H1 (cell line): ENCODE measurements around the gene ZMYND10. TPM values are rescaled to one million over a fixed set of nuclear protein-coding genes. Genes with fewer than 3 reads are reported as not detected.
A peak's percentile ranks its signal among the peaks of the same experiment; 100 is the strongest.

Experiments used
- CTCF ChIA-PET: fragments of 300-600 bp; sonication (Branson Sonifier 250); formaldehyde crosslinking; loops from one replicate; lab custom pipeline; 2021; ENCODE audit not compliant: partially characterized antibody; lab: Charles Lee
- POLR2A ChIA-PET: fragments of 300-600 bp; sonication (Branson Sonifier 250); formaldehyde crosslinking; loops from one replicate; lab custom pipeline; 2021; ENCODE audit warnings: inconsistent platforms; ENCODE audit not compliant: partially characterized antibody; lab: Charles Lee
- DNase-seq, 2 experiments: peaks; one replicate each; pipeline versions ENCODE4 v3.0.0 to v3.0.0-alpha.2; 2010 to 2022; ENCODE audit warnings: low spot score in 2 of 2, low read depth in 1 of 2, mixed read lengths in 1 of 2
- FAIRE-seq: peaks from 2 replicates; lab custom pipeline; 2011; peaks lifted over from hg19 to GRCh38; lab: Jason Lieb, UNC
- H2AFZ ChIP-seq: 2 replicates; pipeline ENCODE4 v1.8.1; 2012; ENCODE audit warnings: low read length, inconsistent platforms
- H2AK5ac ChIP-seq: 2 replicates; pipeline ENCODE4 v1.6.1; 2013; ENCODE audit warnings: low read depth, low read length
- H2BK120ac ChIP-seq: replicated peaks from 2 replicates; pipeline ENCODE3; 2013; ENCODE audit warnings: low read depth, low read length, inconsistent platforms
- H2BK12ac ChIP-seq: 2 replicates; pipeline ENCODE4 v1.6.1; 2013; ENCODE audit warnings: low read depth, low read length
- H2BK15ac ChIP-seq: 2 replicates; pipeline ENCODE4 v1.6.1; 2013; ENCODE audit warnings: low read length
- H2BK20ac ChIP-seq: 2 replicates; pipeline ENCODE4 v1.6.1; 2013; ENCODE audit warnings: low read length
- H2BK5ac ChIP-seq: 2 replicates; pipeline ENCODE4 v1.6.1; 2013; ENCODE audit warnings: low read depth, low read length
- H3K14ac ChIP-seq: 2 replicates; pipeline ENCODE4 v1.6.1; 2013; ENCODE audit warnings: inconsistent platforms; ENCODE audit not compliant: insufficient read length
- H3K18ac ChIP-seq: 2 replicates; pipeline ENCODE4 v1.6.1; 2013; ENCODE audit warnings: low read length; ENCODE audit errors: extremely low read depth
- H3K23ac ChIP-seq: 2 replicates; pipeline ENCODE4 v1.6.1; 2013; ENCODE audit warnings: inconsistent platforms; ENCODE audit not compliant: insufficient read length
- H3K23me2 ChIP-seq: 2 replicates; pipeline ENCODE4 v1.6.1; 2013; ENCODE audit warnings: low read depth, low read length
- H3K27ac ChIP-seq: 2 replicates; pipeline ENCODE4 v1.6.1; 2011; ENCODE audit warnings: low read depth, low read length, inconsistent platforms
- H3K27me3 ChIP-seq, 4 experiments: replicated peaks in 1 of 4; 1 replicate in 1 of 4; 2 replicates in 3 of 4; pipeline versions ENCODE4 v1.6.1 to v1.8.1; 2011 to 2013; ENCODE audit warnings: low read length in 3 of 4, mild to moderate bottlenecking in 3 of 4, inconsistent platforms in 2 of 4, mixed read lengths in 2 of 4, moderate library complexity in 1 of 4; ENCODE audit not compliant: control insufficient read depth in 3 of 4, insufficient read depth in 3 of 4; ENCODE audit errors: extremely low read depth in 1 of 4
- H3K36me3 ChIP-seq, 4 experiments: 2 replicates each; pipeline versions ENCODE4 v1.6.1 to v1.8.1; 2011 to 2013; ENCODE audit warnings: mild to moderate bottlenecking in 4 of 4, low read length in 3 of 4, moderate library complexity in 2 of 4, control low read depth in 1 of 4, inconsistent platforms in 1 of 4; ENCODE audit not compliant: insufficient read depth in 4 of 4, control insufficient read depth in 2 of 4
- H3K4ac ChIP-seq: replicated peaks from 2 replicates; pipeline ENCODE3; 2013; ENCODE audit warnings: low read length, low read depth, mixed read lengths, inconsistent platforms; ENCODE audit not compliant: insufficient read length
- H3K4me1 ChIP-seq, 4 experiments: replicated peaks in 1 of 4; 1 replicate in 1 of 4; 2 replicates in 3 of 4; pipeline versions ENCODE4 v1.6.1 to v1.8.1; 2011 to 2013; ENCODE audit warnings: low read length in 3 of 4, inconsistent platforms in 2 of 4, mixed read lengths in 1 of 4; ENCODE audit not compliant: insufficient read depth in 4 of 4, control insufficient read depth in 3 of 4
- H3K4me2 ChIP-seq, 2 experiments: 2 replicates each; pipeline versions ENCODE4 v1.6.1 to v1.8.1; 2011 to 2013; ENCODE audit warnings: low read depth in 2 of 2, low read length in 2 of 2, control low read depth in 1 of 2, inconsistent platforms in 1 of 2, mild to moderate bottlenecking in 1 of 2; ENCODE audit not compliant: insufficient read depth in 1 of 2
- H3K4me3 ChIP-seq, 4 experiments: fragments of 200-600, 300-600 bp in 1 of 4; sonication (generic), shearing (Covaris generic), sonication (Bioruptor Twin) in 1 of 4; 2 replicates each; pipeline versions ENCODE4 v1.5.1 to v1.8.1; 2011 to 2016; ENCODE audit warnings: low read length in 4 of 4, low read depth in 3 of 4, control low read depth in 2 of 4, inconsistent platforms in 2 of 4, mild to moderate bottlenecking in 2 of 4, mixed read lengths in 1 of 4, moderate library complexity in 1 of 4; ENCODE audit not compliant: insufficient read depth in 2 of 4; ENCODE audit errors: extremely low read depth in 1 of 4
- H3K56ac ChIP-seq: replicated peaks from 2 replicates; pipeline ENCODE3; 2013; ENCODE audit warnings: low read depth, mild to moderate bottlenecking, mixed read lengths, low read length, inconsistent platforms; ENCODE audit not compliant: insufficient read length
- H3K79me1 ChIP-seq: 2 replicates; pipeline ENCODE4 v1.6.1; 2013; ENCODE audit warnings: low read depth, low read length, control low read depth
- H3K79me2 ChIP-seq, 2 experiments: 2 replicates each; pipeline versions ENCODE4 v1.6.1 to v1.8.1; 2012 to 2013; ENCODE audit warnings: low read length in 2 of 2, mild to moderate bottlenecking in 2 of 2, inconsistent platforms in 1 of 2; ENCODE audit not compliant: insufficient read depth in 2 of 2, control insufficient read depth in 1 of 2
- H3K9ac ChIP-seq, 4 experiments: replicated peaks in 1 of 4; 1 replicate in 1 of 4; 2 replicates in 3 of 4; pipeline versions ENCODE4 v1.6.1 to v1.8.1; 2011 to 2013; ENCODE audit warnings: low read depth in 3 of 4, low read length in 3 of 4, control low read depth in 2 of 4, mild to moderate bottlenecking in 2 of 4, moderate library complexity in 2 of 4, inconsistent platforms in 1 of 4; ENCODE audit errors: extremely low read depth in 1 of 4
- H3K9me3 ChIP-seq, 2 experiments: 2 replicates each; pipeline versions ENCODE4 v1.6.1 to v1.8.1; 2012 to 2013; ENCODE audit warnings: mild to moderate bottlenecking in 2 of 2, moderate library complexity in 2 of 2, control low read depth in 1 of 2, inconsistent platforms in 1 of 2, low read depth in 1 of 2, low read length in 1 of 2, mixed read lengths in 1 of 2; ENCODE audit not compliant: insufficient read depth in 2 of 2
- H4K20me1 ChIP-seq, 2 experiments: replicated peaks in 1 of 2; 2 replicates each; pipeline versions ENCODE3 to v1.8.1; 2011 to 2013; ENCODE audit warnings: inconsistent platforms in 2 of 2, low read length in 2 of 2, mild to moderate bottlenecking in 1 of 2; ENCODE audit not compliant: insufficient read depth in 2 of 2, control insufficient read depth in 1 of 2
- H4K5ac ChIP-seq: 2 replicates; pipeline ENCODE4 v1.6.1; 2013; ENCODE audit warnings: low read length, low read depth, mixed read lengths, inconsistent platforms; ENCODE audit not compliant: insufficient read length
- H4K8ac ChIP-seq: 2 replicates; pipeline ENCODE4 v1.8.0; 2013; ENCODE audit warnings: mild to moderate bottlenecking, moderate library complexity, low read length, inconsistent platforms; ENCODE audit not compliant: insufficient read depth; ENCODE audit errors: extremely low read depth
- H4K91ac ChIP-seq: replicated peaks from 2 replicates; pipeline ENCODE3; 2013; ENCODE audit warnings: low read length, mixed read lengths, inconsistent platforms; ENCODE audit not compliant: insufficient read length
- CHD1 ChIP-seq: IDR thresholded peaks from 2 replicates; pipeline ENCODE4 v1.6.1; 2012; ENCODE audit warnings: low read depth, low read length, improper control_type of control experiment
- KDM4A ChIP-seq: IDR thresholded peaks from one replicate; pipeline ENCODE4 v1.7.1; 2012; ENCODE audit warnings: low read depth, mild to moderate bottlenecking, moderate library complexity, low read length, inconsistent platforms; ENCODE audit not compliant: severe bottlenecking
- SP4 ChIP-seq: IDR thresholded peaks from 2 replicates; pipeline ENCODE4 v1.6.1; 2012; ENCODE audit warnings: low read length, inconsistent platforms
- WGBS, 2 experiments: shearing (Covaris generic) in 1 of 2; methylation state at CpG; one replicate each; pipeline versions ENCODE4 v1.1.6 to v1.1.7; 2013 to 2015; ENCODE audit warnings: low lambda C conversion rate in 2 of 2, mixed read lengths in 2 of 2, inconsistent platforms in 1 of 2, low coverage in 1 of 2, missing lambda C conversion rate in 1 of 2; ENCODE audit not compliant: insufficient replicate concordance in 2 of 2, insufficient coverage in 1 of 2, insufficient read length in 1 of 2; ENCODE audit errors: extremely low coverage in 1 of 2, missing lambda C conversion rate in 1 of 2; 5-methylcytosine and 5-hydroxymethylcytosine counted together
- polyA plus RNA-seq, 7 experiments: library from polyadenylated mRNA; depleted of rRNA in 3 of 7; stranded (reverse) in 5 of 7; unstranded in 2 of 7; fragments of >200 nt in 5 of 7; fragments of 200-250 nt in 2 of 7; gene quantifications; 1 replicate in 5 of 7; 2 replicates in 1 of 7; 4 replicates in 1 of 7; pipeline versions ENCODE4 v1.2.1 to v1.2.3, GENCODE V29; 2011 to 2013; ENCODE audit warnings: missing spikeins in 2 of 7, mixed read lengths in 2 of 7
- total RNA-seq: library from RNA; stranded (reverse); fragmentation: NEBNext Ultra II Directional; extraction: Animal tissue kit (Norgen Biotek cat#: 25700); gene quantifications from 2 replicates; pipeline ENCODE4 v1.2.1, GENCODE V29; 2021

Gene ZMYND10
- total and polyA plus RNA-seq, 2 of the 8 experiments (the other 6 are each of a cell fraction or from before 2014, with no cell fraction given): 0.56 to 0.79 TPM

DNA sequence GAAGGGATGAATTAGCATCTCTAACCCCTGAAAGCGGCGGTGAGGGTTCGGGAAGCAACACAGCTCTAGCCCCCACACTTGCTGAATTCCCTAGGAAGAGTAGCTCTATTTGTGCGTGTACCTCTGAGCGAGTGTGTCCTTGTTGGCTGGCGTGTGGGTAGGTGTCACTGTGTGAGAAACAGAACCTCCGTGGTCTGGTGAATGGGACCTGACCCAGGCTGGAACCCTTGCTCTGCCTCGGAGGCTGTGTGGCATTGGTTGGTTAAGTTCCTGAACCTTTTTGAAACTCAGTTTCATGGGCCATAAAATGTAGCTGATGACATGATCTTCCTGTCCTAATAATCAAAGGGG is 14.2 kb upstream of the ZMYND10 start:
- no peak overlapping the region for H3K27ac ChIP-seq
- peaks cover 0 to 5% (median 2%) of the 10 kb centered on the region in 4 experiments; a peak in 3 of 7 replicates for H3K27me3 ChIP-seq
- H3K23ac ChIP-seq: no peak overlapping the region
- H3K9ac ChIP-seq: no peak overlapping the region
- no peak for DNase-seq
- H3K4me1 ChIP-seq: peaks cover 0 to 21% (median 13%) of the 10 kb centered on the region in 4 experiments; a peak in 6 of 7 replicates
- ChIA-PET CTCF (interaction anchor here (0.7 to 5.0 kb wide), 2 partner anchors 11 to 88 kb away, joined by 3 to 49 read pairs; partner anchors contain the start of genes CYB561D2 and NPRL2), POLR2A (no interaction called here)
- peaks cover 0 to 7% (median 3%) of the 10 kb centered on the region in 4 experiments; a peak in 4 of 8 replicates for H3K36me3 ChIP-seq
- H2BK5ac ChIP-seq: no peak overlapping the region
- H3K4me2 ChIP-seq: peak overlapping the region; percentile 72 to 76
- no peak overlapping the region for H3K4ac ChIP-seq
- H3K4me3 ChIP-seq: peak overlapping the region; percentile 46 to 75 (median 50); a peak in 7 of 8 replicates
- H3K9me3 ChIP-seq: no peaks in the 10 kb centered on the region
- H3K23me2 ChIP-seq: peaks cover 15% of the 10 kb centered on the region; the same call in 1 of the 2 replicates
- no peak overlapping the region for H2BK15ac ChIP-seq
- peaks cover 16% of the 10 kb centered on the region for H3K79me1 ChIP-seq
- H3K56ac ChIP-seq: no peak overlapping the region
- no peak overlapping the region for H3K18ac ChIP-seq
- H3K79me2 ChIP-seq: peaks cover 0 to 26% of the 10 kb centered on the region in 2 experiments; a peak in 2 of 4 replicates
- H4K8ac ChIP-seq: peak overlapping the region; percentile 71; the same call in 1 of the 2 replicates
- peaks cover 9 to 24% of the 10 kb centered on the region in 2 experiments for H4K20me1 ChIP-seq
- peak overlapping the region; percentile 98 for H2AFZ ChIP-seq
- H3K14ac ChIP-seq: no peak overlapping the region
- H4K91ac ChIP-seq: no peak overlapping the region
- no peak overlapping the region for H2BK12ac ChIP-seq
- H4K5ac ChIP-seq: no peak overlapping the region
- H2BK20ac ChIP-seq: no peak overlapping the region
- no peak overlapping the region for H2AK5ac ChIP-seq
- TF ChIP-seq CHD1 (no peak), SP4 (0 out of 2 replicates have a peak, but pooled peaks have one; percentile 23), KDM4A (peak; percentile 64)
- FAIRE-seq: no peak
- WGBS, 2 experiments: 23% methylated on average over 8 of the region's 8 CpGs; no CpG with 5 or more reads in 1 of the 2 experiments
- no peak overlapping the region for H2BK120ac ChIP-seq
